ENCODE measurements around the gene LRCH1. TPM values are rescaled to one million over a fixed set of nuclear protein-coding genes. Genes with fewer than 3 reads are reported as not detected.

Gene LRCH1
- total and polyA plus RNA-seq, 2 donors (not counting 1 experiment from before 2014, with no cell fraction given): 12.0 to 12.4 TPM

DNA sequence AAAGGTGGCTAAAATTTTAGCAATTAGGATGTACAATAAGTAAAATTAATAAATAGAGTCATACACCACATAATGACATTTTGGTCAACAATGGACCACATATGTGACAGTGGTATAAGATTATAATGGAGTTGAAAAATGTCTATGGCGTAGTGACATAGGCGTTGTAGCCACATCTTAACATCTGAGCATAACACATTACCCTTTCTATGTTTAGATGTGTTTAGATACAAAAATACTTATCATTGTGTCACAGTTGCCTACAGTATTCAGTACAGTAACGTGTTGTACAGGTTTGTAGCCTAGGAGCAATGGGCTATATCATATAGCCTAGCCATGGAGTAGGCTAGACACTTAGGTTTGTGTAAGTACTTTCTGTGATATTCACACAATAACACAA, 111.2 kb downstream of the LRCH1 start:
- no peak overlapping the region for H2AFZ ChIP-seq (ENCODE audit: low read length)
- H3K79me2 ChIP-seq (ENCODE audit: control insufficient read depth, insufficient read depth, low read length): no peaks in the 10 kb centered on the region
- DNase-seq (ENCODE audit: low read depth in 2 of 2): no peak
- H3K4me2 ChIP-seq (ENCODE audit: extremely low read depth, insufficient read depth, low read length): no peak overlapping the region
- no peaks in the 10 kb centered on the region for H3K36me3 ChIP-seq (ENCODE audit: control insufficient read depth, insufficient read depth, low read length)
- H3K9me3 ChIP-seq (ENCODE audit: control insufficient read depth, insufficient read depth, low read depth, low read length): no peaks in the 10 kb centered on the region
- TF ChIP-seq EZH2 (IDR thresholded peaks at IDR 0.05; ENCODE audit: low read length, missing control alignments): no peak
- no peak for TF ChIP-seq CTCF (conservative IDR thresholded peaks at IDR 0.05 in 1 of 2, IDR thresholded peaks at IDR 0.05 in 1 of 2; ENCODE audit: low read depth in 1 of 2, low read length in 2 of 2)
- H3K4me3 ChIP-seq (replicated peaks in 1 of 4; ENCODE audit: control extremely low read depth in 1 of 4, insufficient read depth in 1 of 4, low read depth in 3 of 4, low read length in 4 of 4): no peak overlapping the region
- H3K27ac ChIP-seq (ENCODE audit: insufficient read depth, low read length): no peak overlapping the region
- H3K9ac ChIP-seq (ENCODE audit: insufficient read depth, low read length): no peak overlapping the region
- H3K27me3 ChIP-seq (ENCODE audit: control insufficient read depth, insufficient read depth, low read length): no peaks in the 10 kb centered on the region
- H3K4me1 ChIP-seq (ENCODE audit: control insufficient read depth, extremely low read depth, insufficient read depth, low read length): peaks cover 8% of the 10 kb centered on the region
- no peaks in the 10 kb centered on the region for H4K20me1 ChIP-seq (ENCODE audit: control insufficient read depth, extremely low read depth, insufficient read depth, low read length)

- Histone ChIP-seq H3K4me1 (ENCODE audit: control insufficient read depth, extremely low read depth, insufficient read depth, low read length) (peaks cover 8% of the 10 kb centered on the region), H3K27ac (ENCODE audit: insufficient read depth, low read length) (no peak overlapping the region), H2AFZ (ENCODE audit: low read length) (no peak overlapping the region), H3K4me3 (replicated peaks in 1 of 4; ENCODE audit: control extremely low read depth in 1 of 4, insufficient read depth in 1 of 4, low read depth in 3 of 4, low read length in 4 of 4) (no peak overlapping the region), H4K20me1 (ENCODE audit: control insufficient read depth, extremely low read depth, insufficient read depth, low read length) (no peaks in the 10 kb centered on the region), H3K9ac (ENCODE audit: insufficient read depth, low read length) (no peak overlapping the region), H3K36me3 (ENCODE audit: control insufficient read depth, insufficient read depth, low read length) (peaks cover 1% of the 10 kb centered on the region), H3K9me3 (ENCODE audit: control insufficient read depth, insufficient read depth, low read depth, low read length) (no peaks in the 10 kb centered on the region), H3K79me2 (ENCODE audit: control insufficient read depth, insufficient read depth, low read length) (peaks cover under 1% of the 10 kb centered on the region), H3K27me3 (ENCODE audit: control insufficient read depth, insufficient read depth, low read length) (no peaks in the 10 kb centered on the region), H3K4me2 (ENCODE audit: extremely low read depth, insufficient read depth, low read length) (no peak overlapping the region)
- no peak for DNase-seq (ENCODE audit: low read depth in 2 of 2)
- no peak for TF ChIP-seq CTCF (conservative IDR thresholded peaks at IDR 0.05 in 1 of 2, IDR thresholded peaks at IDR 0.05 in 1 of 2; ENCODE audit: low read depth in 1 of 2, low read length in 2 of 2)
- TF ChIP-seq EZH2 (IDR thresholded peaks at IDR 0.05; ENCODE audit: low read length, missing control alignments): no peak
Measured at GRCh38 chr13:46665248-46665632, 112.3 kb downstream of the LRCH1 start.

GRCh38 chr13:46665633-46666482, 112.9 kb downstream of the LRCH1 start:
- Histone ChIP-seq H3K36me3 (ENCODE audit: control insufficient read depth, insufficient read depth, low read length) (peaks cover 2% of the 10 kb centered on the region), H3K4me2 (ENCODE audit: extremely low read depth, insufficient read depth, low read length) (no peak overlapping the region), H3K9ac (ENCODE audit: insufficient read depth, low read length) (no peak overlapping the region), H3K79me2 (ENCODE audit: control insufficient read depth, insufficient read depth, low read length) (peaks cover 2% of the 10 kb centered on the region), H3K9me3 (ENCODE audit: control insufficient read depth, insufficient read depth, low read depth, low read length) (no peaks in the 10 kb centered on the region), H3K4me1 (ENCODE audit: control insufficient read depth, extremely low read depth, insufficient read depth, low read length) (peaks cover 8% of the 10 kb centered on the region), H4K20me1 (ENCODE audit: control insufficient read depth, extremely low read depth, insufficient read depth, low read length) (no peaks in the 10 kb centered on the region), H3K27me3 (ENCODE audit: control insufficient read depth, insufficient read depth, low read length) (no peaks in the 10 kb centered on the region), H3K27ac (ENCODE audit: insufficient read depth, low read length) (no peak overlapping the region), H2AFZ (ENCODE audit: low read length) (no peak overlapping the region), H3K4me3 (replicated peaks in 1 of 4; ENCODE audit: control extremely low read depth in 1 of 4, insufficient read depth in 1 of 4, low read depth in 3 of 4, low read length in 4 of 4) (no peak overlapping the region)
- no peak for DNase-seq (ENCODE audit: low read depth in 2 of 2)
- no peak for TF ChIP-seq EZH2 (IDR thresholded peaks at IDR 0.05; ENCODE audit: low read length, missing control alignments)
- TF ChIP-seq CTCF (conservative IDR thresholded peaks at IDR 0.05 in 1 of 2, IDR thresholded peaks at IDR 0.05 in 1 of 2; ENCODE audit: low read depth in 1 of 2, low read length in 2 of 2): no peak

Data from fibroblast of lung (primary cell).